Measurements from ENCODE around the gene GRID2. TPM values are rescaled to one million over a fixed set of nuclear protein-coding genes. Genes with fewer than 3 reads are reported as not detected.

The GRID2 gene
- total RNA-seq, 1 donor from 2014 or later: not detected

DNA sequence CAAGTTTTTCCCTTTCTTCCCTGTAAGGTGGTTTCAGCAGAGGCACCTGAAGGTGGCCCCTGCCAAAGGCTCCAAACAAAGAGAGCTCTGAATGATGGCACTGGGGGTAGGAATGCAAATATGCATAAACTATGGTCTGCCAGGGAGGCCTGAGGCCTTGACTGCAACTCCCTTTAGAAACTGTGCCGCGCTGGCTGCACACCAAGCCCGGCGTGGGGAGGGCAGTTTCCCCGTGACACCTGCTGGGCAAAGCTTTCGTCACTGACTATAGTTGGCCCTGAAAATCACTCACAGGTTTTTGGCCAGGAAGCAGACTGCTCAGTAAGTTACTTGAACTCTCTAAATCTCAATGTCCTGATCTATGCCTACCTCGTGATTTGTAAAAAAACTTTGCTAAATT is 1427.0 kb downstream of the GRID2 start:
- Mint-ChIP-seq H3K36me3 (ENCODE audit: unreplicated experiment) (no peaks in the 10 kb centered on the region), H3K4me3 (ENCODE audit: unreplicated experiment) (no peak overlapping the region), H3K27ac (ENCODE audit: unreplicated experiment) (no peak overlapping the region), H3K4me1 (ENCODE audit: unreplicated experiment) (no peaks in the 10 kb centered on the region), H3K27me3 (ENCODE audit: unreplicated experiment) (no peaks in the 10 kb centered on the region), H3K9me3 (ENCODE audit: unreplicated experiment) (no peaks in the 10 kb centered on the region)
- TF ChIP-seq CTCF (IDR thresholded peaks at IDR 0.05): no peak
- no peak for DNase-seq (ENCODE audit: extremely low spot score, unreplicated experiment)

DNA sequence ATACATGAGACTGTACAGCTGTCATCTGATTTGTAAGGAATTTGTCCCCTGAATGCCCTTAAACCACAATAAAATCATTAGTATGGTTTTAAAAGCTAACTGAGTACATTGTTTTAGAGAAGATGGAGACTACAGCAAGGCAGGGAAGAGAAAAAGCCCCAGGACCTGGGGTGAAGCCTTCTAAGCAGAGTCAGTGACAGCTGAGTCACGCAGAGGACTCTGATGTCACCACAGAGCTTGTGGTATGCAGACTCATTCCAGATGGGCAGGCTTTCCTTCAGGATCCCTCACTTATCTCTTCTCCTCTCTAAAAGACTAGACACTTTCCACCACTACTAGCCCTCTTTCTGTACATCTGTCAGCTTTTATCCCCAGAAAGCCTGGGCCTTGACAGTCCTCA is 1427.7 kb downstream of the GRID2 start:
- no peaks in the 10 kb centered on the region for H3K36me3 Mint-ChIP-seq (ENCODE audit: unreplicated experiment)
- H3K27ac Mint-ChIP-seq (ENCODE audit: unreplicated experiment): no peak overlapping the region
- H3K4me1 Mint-ChIP-seq (ENCODE audit: unreplicated experiment): no peaks in the 10 kb centered on the region
- no peak for TF ChIP-seq CTCF (IDR thresholded peaks at IDR 0.05)
- H3K27me3 Mint-ChIP-seq (ENCODE audit: unreplicated experiment): no peaks in the 10 kb centered on the region
- no peak for DNase-seq (ENCODE audit: extremely low spot score, unreplicated experiment)
- H3K4me3 Mint-ChIP-seq (ENCODE audit: unreplicated experiment): no peak overlapping the region
- no peaks in the 10 kb centered on the region for H3K9me3 Mint-ChIP-seq (ENCODE audit: unreplicated experiment)

DNA sequence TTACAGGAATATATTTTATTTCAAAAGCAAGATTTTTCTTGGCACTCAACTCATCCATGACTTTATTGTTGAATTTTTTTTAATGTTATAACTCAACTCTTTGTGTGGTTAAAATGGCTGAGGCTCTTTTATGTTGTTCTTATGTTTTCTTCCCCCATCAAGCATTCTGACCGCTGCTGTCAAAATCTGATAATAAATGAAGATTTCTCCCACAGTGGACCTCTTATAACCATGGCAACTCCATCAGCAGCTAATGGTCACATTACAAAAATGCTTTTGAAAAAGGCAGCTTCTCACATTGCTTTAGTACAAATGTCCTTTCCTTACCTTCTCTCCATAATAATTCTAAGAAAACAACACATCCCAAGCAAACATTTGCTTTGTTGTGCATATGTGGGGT is 1428.7 kb downstream of the GRID2 start:
- Mint-ChIP-seq H3K9me3 (ENCODE audit: unreplicated experiment) (no peaks in the 10 kb centered on the region), H3K27ac (ENCODE audit: unreplicated experiment) (no peak overlapping the region), H3K36me3 (ENCODE audit: unreplicated experiment) (no peaks in the 10 kb centered on the region), H3K27me3 (ENCODE audit: unreplicated experiment) (peaks cover 3% of the 10 kb centered on the region), H3K4me1 (ENCODE audit: unreplicated experiment) (no peaks in the 10 kb centered on the region), H3K4me3 (ENCODE audit: unreplicated experiment) (no peak overlapping the region)
- no peak for TF ChIP-seq CTCF (IDR thresholded peaks at IDR 0.05)
- DNase-seq (ENCODE audit: extremely low spot score, unreplicated experiment): no peak

DNA sequence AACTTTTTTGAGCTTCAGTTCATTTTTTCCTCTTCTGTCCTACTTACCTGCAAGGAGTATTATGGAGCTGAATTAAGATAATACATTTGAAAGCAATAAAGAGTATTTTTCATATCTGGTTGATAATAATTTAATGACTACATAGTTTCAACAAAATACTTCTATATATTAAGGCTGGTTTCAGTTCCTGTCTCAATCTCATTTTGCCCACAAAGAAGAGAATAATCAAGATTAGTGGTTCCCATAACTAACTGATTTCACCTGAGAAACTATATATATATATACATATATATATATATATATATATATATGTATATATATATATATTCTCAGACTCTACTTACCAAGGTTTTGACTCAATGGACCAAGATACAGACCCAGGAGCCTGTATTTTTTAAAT is 1437.1 kb downstream of the GRID2 start:
- H3K36me3 Mint-ChIP-seq (ENCODE audit: unreplicated experiment): no peaks in the 10 kb centered on the region
- no peak overlapping the region for H3K27ac Mint-ChIP-seq (ENCODE audit: unreplicated experiment)
- H3K4me3 Mint-ChIP-seq (ENCODE audit: unreplicated experiment): no peak overlapping the region
- TF ChIP-seq CTCF (IDR thresholded peaks at IDR 0.05): no peak
- no peaks in the 10 kb centered on the region for H3K9me3 Mint-ChIP-seq (ENCODE audit: unreplicated experiment)
- no peak for DNase-seq (ENCODE audit: extremely low spot score, unreplicated experiment)
- peaks cover 3% of the 10 kb centered on the region for H3K27me3 Mint-ChIP-seq (ENCODE audit: unreplicated experiment)
- H3K4me1 Mint-ChIP-seq (ENCODE audit: unreplicated experiment): no peaks in the 10 kb centered on the region

DNA sequence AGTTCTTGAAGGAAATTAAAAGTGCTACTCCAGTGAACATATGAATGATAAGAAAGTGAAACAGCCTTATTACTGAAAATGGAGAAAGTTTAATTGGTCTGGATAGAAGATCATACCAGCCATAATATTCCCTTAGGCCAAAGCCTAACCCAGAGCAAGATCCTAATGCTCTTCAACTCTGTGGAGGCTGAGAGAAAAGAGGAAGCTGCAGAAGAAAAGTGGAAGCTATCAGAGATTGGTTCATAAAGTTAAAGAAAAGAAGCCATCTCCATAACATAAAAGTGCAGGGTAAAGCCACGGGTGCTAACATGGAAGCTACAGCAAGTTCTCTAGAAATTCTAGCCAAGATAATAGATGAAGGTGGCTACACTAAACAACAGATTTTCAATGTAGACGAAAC is 1439.3 kb downstream of the GRID2 start:
- no peak for DNase-seq (ENCODE audit: extremely low spot score, unreplicated experiment)
- no peak overlapping the region for H3K4me3 Mint-ChIP-seq (ENCODE audit: unreplicated experiment)
- no peaks in the 10 kb centered on the region for H3K36me3 Mint-ChIP-seq (ENCODE audit: unreplicated experiment)
- peaks cover 7% of the 10 kb centered on the region for H3K27me3 Mint-ChIP-seq (ENCODE audit: unreplicated experiment)
- H3K9me3 Mint-ChIP-seq (ENCODE audit: unreplicated experiment): no peaks in the 10 kb centered on the region
- no peak overlapping the region for H3K27ac Mint-ChIP-seq (ENCODE audit: unreplicated experiment)
- no peaks in the 10 kb centered on the region for H3K4me1 Mint-ChIP-seq (ENCODE audit: unreplicated experiment)
- TF ChIP-seq CTCF (IDR thresholded peaks at IDR 0.05): no peak
